HepG2 (cell line): Measurements from ENCODE around the gene UACA. TPM values are rescaled to one million over a fixed set of nuclear protein-coding genes. Genes with fewer than 3 reads are reported as not detected.
A peak's percentile ranks its signal among the peaks of the same experiment; 100 is the strongest.

ENCODE experiments used
- AHR ChIP-seq: IDR thresholded peaks from 2 replicates; pipeline ENCODE4 v1.6.1; 2018; ENCODE audit warnings: missing genetic modification reagents, missing compliant biosample characterization
- FUBP1 ChIP-seq: sonication (generic); formaldehyde crosslinking; IDR thresholded peaks from 2 replicates; pipeline ENCODE4 v1.5.1; 2020; ENCODE audit warnings: missing genetic modification reagents, mild to moderate bottlenecking, borderline replicate concordance
- HINFP ChIP-seq: sonication (generic); formaldehyde crosslinking; IDR thresholded peaks from 2 replicates; pipeline ENCODE4 v1.4.0; 2020; ENCODE audit warnings: low read depth, mild to moderate bottlenecking, missing genetic modification reagents
- HOXA9 ChIP-seq: sonication (generic); formaldehyde crosslinking; IDR thresholded peaks from 2 replicates; pipeline ENCODE4 v1.8.1; 2022; ENCODE audit warnings: missing genetic modification reagents, mild to moderate bottlenecking, moderate library complexity, borderline replicate concordance
- KAT7 ChIP-seq: IDR thresholded peaks from 2 replicates; pipeline ENCODE4 v1.6.1; 2018; ENCODE audit warnings: borderline replicate concordance, missing compliant biosample characterization
- NFE2L1 ChIP-seq: sonication (generic); formaldehyde crosslinking; IDR thresholded peaks from 2 replicates; pipeline ENCODE4 v1.4.0; 2020; ENCODE audit warnings: missing genetic modification reagents, mild to moderate bottlenecking, borderline replicate concordance
- PATZ1 ChIP-seq: sonication (generic); formaldehyde crosslinking; IDR thresholded peaks from 2 replicates; pipeline ENCODE4 v1.4.0; 2020; ENCODE audit warnings: missing genetic modification reagents
- PHF20 ChIP-seq: sonication (generic); formaldehyde crosslinking; IDR thresholded peaks from 2 replicates; pipeline ENCODE4 v1.5.0; 2020; ENCODE audit warnings: mild to moderate bottlenecking, missing genetic modification reagents
- RXRA ChIP-seq: sonication (generic); formaldehyde crosslinking; IDR thresholded peaks from 2 replicates; pipeline ENCODE4 v1.5.1; 2020; ENCODE audit warnings: missing genetic modification reagents
- SIN3B ChIP-seq: fragments of 150-350 bp; IDR thresholded peaks from 2 replicates; pipeline ENCODE4 v1.6.1; 2014; ENCODE audit warnings: low read length
- SMAD1 ChIP-seq: sonication (generic); formaldehyde crosslinking; IDR thresholded peaks from 2 replicates; pipeline ENCODE4 v1.4.0; 2020; ENCODE audit warnings: missing genetic modification reagents, low read depth, mild to moderate bottlenecking, borderline replicate concordance
- TCF7L2 ChIP-seq: IDR thresholded peaks from 2 replicates; pipeline ENCODE4 v1.6.1; 2011; ENCODE audit warnings: mild to moderate bottlenecking, low read depth, low read length, moderate library complexity
- THAP8 ChIP-seq: sonication (generic); formaldehyde crosslinking; IDR thresholded peaks from 2 replicates; pipeline ENCODE4 v1.5.1; 2020; ENCODE audit warnings: missing genetic modification reagents, mild to moderate bottlenecking, borderline replicate concordance
- THAP9 ChIP-seq: sonication (generic); formaldehyde crosslinking; IDR thresholded peaks from 2 replicates; pipeline ENCODE4; 2020; ENCODE audit warnings: missing genetic modification reagents, mild to moderate bottlenecking, borderline replicate concordance
- ZNF333 ChIP-seq: sonication (generic); formaldehyde crosslinking; IDR thresholded peaks from 2 replicates; pipeline ENCODE4 v1.4.0; 2020; ENCODE audit warnings: mild to moderate bottlenecking, missing genetic modification reagents, borderline replicate concordance
- ZNF337 ChIP-seq: sonication (generic); formaldehyde crosslinking; IDR thresholded peaks from 2 replicates; pipeline ENCODE4 v1.5.1; 2020; ENCODE audit warnings: missing genetic modification reagents, low read depth, mild to moderate bottlenecking, borderline replicate concordance
- ZNF33A ChIP-seq: sonication (generic); formaldehyde crosslinking; IDR thresholded peaks from 2 replicates; pipeline ENCODE4 v1.5.1; 2020; ENCODE audit warnings: missing genetic modification reagents, mild to moderate bottlenecking, moderate library complexity, borderline replicate concordance
- ZNF383 ChIP-seq: sonication (generic); formaldehyde crosslinking; IDR thresholded peaks from 2 replicates; pipeline ENCODE4 v1.4.0; 2020; ENCODE audit warnings: missing genetic modification reagents, mild to moderate bottlenecking, borderline replicate concordance
- ZNF572 ChIP-seq: sonication (generic); formaldehyde crosslinking; IDR thresholded peaks from 2 replicates; pipeline ENCODE4 v1.5.1; 2020; ENCODE audit warnings: mild to moderate bottlenecking, missing genetic modification reagents
- polyA plus RNA-seq, 8 experiments: library from polyadenylated mRNA; depleted of rRNA in 3 of 8; stranded (reverse) in 7 of 8; unstranded in 1 of 8; fragments of >200 nt; fragmentation: Illumina TruSeq in 4 of 8; extraction: Trizol in 4 of 8; gene quantifications; 2 replicates each; pipeline versions ENCODE4 v1.2.1 to v1.2.3, GENCODE V29; 2011 to 2016; ENCODE audit warnings: low read depth in 4 of 8, missing spikeins in 1 of 8, mixed read lengths in 1 of 8; ENCODE audit not compliant: insufficient read depth in 1 of 8
- total RNA-seq, 5 experiments: library from RNA; depleted of rRNA; stranded (reverse); fragments of >200 nt; fragmentation: Illumina TruSeq; extraction: Trizol; gene quantifications; 2 replicates each; pipeline ENCODE4 v1.2.3, GENCODE V29; 2016; ENCODE audit warnings: low read depth in 1 of 5

UACA gene
- total and polyA plus RNA-seq, 2 of the 13 experiments (the other 11 are each of a cell fraction or from before 2014, with no cell fraction given): 17.8 to 39.2 TPM

GRCh38 chr15:70617076-70617910, 146.1 kb downstream of the UACA start (continued):
- no peak for TF ChIP-seq KAT7
- no peak for TF ChIP-seq SIN3B
- TF ChIP-seq ZNF333 (CRISPR knock-in tag): no peak
- no peak for TF ChIP-seq HINFP (CRISPR knock-in tag)
- no peak for TF ChIP-seq NFE2L1 (CRISPR knock-in tag)
- no peak for TF ChIP-seq ZNF33A (CRISPR knock-in tag)
- no peak for TF ChIP-seq PHF20 (CRISPR knock-in tag)
- TF ChIP-seq TCF7L2: peak; percentile 79
- TF ChIP-seq SMAD1 (CRISPR knock-in tag): no peak
- TF ChIP-seq FUBP1 (CRISPR knock-in tag): 0 out of 2 replicates have a peak, but pooled peaks have one; percentile 29
- peak; percentile 81; the same call in 1 of the 2 replicates for TF ChIP-seq RXRA (CRISPR knock-in tag)
- no peak for TF ChIP-seq AHR (CRISPR knock-in tag)
- TF ChIP-seq THAP8: no peak
- no peak for TF ChIP-seq THAP9 (CRISPR knock-in tag)
- TF ChIP-seq PATZ1 (CRISPR knock-in tag): peak; percentile 90
- no peak for TF ChIP-seq ZNF383
- TF ChIP-seq HOXA9 (CRISPR knock-in tag): peak; percentile 67; the same call in 1 of the 2 replicates
- TF ChIP-seq ZNF572 (CRISPR knock-in tag): no peak
- no peak for TF ChIP-seq ZNF337 (CRISPR knock-in tag)
